HG03571 (cell line): Measurements from ENCODE around the gene MORC2.

Experiments
- ATAC-seq: cut with Tn5 transposase; IDR thresholded peaks from one replicate; pipeline ENCODE4 v1.9.1; 2021; ENCODE audit not compliant: unreplicated experiment

Gene MORC2

DNA sequence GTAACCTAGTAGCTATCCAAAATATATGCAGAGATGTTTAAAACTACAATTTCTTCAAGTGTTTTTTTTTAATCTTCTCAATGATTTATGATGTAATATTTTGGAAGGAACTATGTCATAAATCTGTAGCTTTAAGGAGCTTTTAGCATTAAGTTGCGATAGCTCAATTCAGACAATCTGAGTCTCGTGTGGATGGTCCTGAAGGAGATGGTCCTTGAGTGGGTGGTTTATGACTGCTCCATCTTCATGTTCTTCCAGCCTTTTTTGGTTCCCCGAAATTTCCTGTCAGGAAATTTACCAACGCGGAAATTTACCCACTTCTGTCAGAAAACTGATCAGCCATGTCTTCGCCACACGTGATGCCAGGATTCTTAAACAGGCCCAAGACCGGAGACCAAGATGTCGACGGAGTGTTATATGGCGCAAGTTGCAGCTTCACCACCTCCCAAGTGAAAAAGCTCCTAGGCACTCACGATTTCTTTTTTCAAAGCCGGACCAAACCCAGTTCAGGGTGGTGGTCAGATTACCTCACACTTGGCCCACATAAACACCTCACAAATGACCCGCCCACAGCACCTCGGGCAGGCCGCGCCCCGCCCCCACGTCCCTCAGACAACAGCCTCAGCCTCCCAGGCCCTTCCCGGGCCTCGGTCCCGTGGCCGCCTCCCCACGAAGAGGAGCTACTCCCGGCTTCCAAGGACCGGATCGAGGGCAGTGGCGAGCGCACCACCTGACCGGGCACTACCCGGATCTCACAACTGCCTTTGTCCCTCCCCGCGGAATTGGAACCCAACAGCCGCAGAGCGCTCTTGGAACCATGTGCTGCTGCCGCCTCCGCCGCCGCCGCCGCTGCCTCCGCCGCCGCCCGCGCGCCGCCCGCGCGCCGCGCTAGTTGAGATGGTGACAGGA is at the start of gene MORC2:
Gene MORC2 (minus strand): TSS at position 760 of the 909 bp plus-strand sequence. CDS start 885 bp downstream, outside the sequence.
- no peak for ATAC-seq

DNA sequence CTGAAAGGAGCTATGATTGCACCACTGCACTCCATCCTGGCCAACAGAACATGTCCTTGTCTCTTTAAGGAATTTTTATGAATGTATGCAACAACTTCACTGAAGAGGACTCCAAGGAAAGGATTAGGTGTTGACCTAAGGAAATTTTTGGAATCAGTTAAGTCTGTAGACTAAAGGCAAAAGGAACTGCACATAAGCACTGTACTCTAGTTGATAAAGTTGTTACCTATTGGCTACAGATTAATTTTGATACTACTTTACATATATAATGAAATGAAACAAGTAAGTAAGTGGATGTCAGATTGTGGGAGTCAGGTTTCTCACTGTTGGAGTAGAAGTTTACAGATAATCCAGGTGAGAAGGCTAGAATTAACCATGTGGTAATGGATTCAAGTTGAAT is 37.0 kb upstream of the MORC2 start:
- ATAC-seq: no peak

- no peak for ATAC-seq
Measured at GRCh38 chr22:31001124-31001770, 32.7 kb upstream of the MORC2 start.

- ATAC-seq: no peak
Measured at GRCh38 chr22:30998329-30998728, 29.8 kb upstream of the MORC2 start.

GRCh38 chr22:30996462-30996861 is 27.9 kb upstream of the MORC2 start:
- no peak for ATAC-seq

DNA sequence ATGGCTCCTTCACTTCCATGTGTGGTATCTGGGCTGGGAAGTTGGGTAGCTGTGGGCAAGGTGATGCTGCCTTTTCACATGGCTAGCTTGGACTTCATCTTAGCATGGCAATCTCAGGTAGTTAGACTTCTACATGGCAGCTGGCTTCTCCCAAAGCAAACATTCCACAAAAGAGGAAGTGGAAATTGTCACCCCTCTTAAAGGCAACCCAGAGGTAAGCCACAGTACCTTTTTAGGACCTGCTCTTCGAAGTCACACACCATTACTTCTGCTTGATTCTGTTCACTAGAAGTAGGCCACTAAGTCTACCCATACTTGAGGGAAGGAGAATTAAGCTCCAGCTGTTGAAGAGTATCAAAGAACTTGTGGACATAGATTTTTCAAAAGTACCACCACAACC is 26.4 kb upstream of the MORC2 start:
- no peak for ATAC-seq

DNA sequence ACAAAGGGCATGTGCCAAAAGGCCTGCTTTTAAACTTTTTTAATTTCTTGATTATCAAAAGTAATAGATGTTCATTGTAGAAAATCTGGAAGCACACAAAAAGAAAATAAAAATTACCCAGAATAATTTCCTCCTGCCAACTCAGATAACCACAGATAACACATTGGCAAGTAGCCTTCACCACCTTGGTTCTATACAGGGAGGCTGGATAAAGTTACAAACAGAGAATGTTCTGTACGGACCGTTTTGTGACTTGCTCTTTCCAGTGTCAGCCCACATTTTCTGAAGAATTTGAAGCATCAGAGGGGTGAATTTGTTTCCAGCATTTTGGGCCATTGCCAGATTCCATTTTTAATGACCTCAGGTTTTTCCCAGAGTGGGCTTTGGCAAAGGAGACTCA is 24.0 kb upstream of the MORC2 start:
- ATAC-seq: no peak

GRCh38 chr22:30990690-30991089 is 22.1 kb upstream of the MORC2 start:
- ATAC-seq: no peak

DNA sequence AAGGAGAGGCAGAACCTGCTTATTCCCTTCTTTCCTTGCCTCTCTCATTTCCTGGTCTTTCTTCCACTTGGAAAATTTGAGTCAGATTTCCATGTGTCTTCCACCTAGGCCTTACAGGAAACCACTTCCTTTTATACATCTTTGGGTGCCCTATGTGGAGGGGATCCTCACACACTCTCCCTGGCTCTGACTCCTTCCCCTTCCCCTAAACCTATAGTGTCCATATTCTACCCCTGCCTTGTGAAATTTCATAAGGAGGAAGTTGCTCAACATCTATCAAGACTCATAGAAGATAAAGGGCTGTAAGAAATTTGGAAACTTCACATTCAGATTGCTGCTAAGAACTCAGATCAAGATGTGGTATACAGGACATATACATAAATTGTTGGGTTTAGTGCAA is 20.9 kb upstream of the MORC2 start:
- ATAC-seq: no peak

- no peak for ATAC-seq
Measured at GRCh38 chr22:30985561-30986208, 17.1 kb upstream of the MORC2 start.

GRCh38 chr22:30984317-30984716 is 15.7 kb upstream of the MORC2 start:
- ATAC-seq: no peak

- no peak for ATAC-seq
Measured at GRCh38 chr22:30982512-30982911, 13.9 kb upstream of the MORC2 start.

DNA sequence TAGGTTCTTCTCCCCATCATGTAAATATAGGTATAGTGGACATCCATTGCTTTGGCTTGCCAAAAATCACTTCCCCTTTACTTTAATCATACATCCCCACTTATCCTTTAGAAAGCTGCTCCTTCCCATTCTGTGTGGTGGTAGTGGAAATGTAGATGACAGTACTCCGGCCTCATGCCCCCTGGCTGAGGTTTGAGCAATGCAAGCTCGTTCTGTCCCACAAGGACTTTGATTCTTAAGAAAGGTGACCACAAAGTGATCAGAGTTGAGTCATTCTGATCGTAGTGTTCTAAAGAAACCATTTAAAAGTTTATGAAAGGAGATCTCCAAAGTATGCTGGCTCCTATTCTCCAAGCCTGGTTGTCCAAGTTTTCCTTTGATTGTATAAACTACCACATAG is 11.4 kb upstream of the MORC2 start:
- no peak for ATAC-seq

DNA sequence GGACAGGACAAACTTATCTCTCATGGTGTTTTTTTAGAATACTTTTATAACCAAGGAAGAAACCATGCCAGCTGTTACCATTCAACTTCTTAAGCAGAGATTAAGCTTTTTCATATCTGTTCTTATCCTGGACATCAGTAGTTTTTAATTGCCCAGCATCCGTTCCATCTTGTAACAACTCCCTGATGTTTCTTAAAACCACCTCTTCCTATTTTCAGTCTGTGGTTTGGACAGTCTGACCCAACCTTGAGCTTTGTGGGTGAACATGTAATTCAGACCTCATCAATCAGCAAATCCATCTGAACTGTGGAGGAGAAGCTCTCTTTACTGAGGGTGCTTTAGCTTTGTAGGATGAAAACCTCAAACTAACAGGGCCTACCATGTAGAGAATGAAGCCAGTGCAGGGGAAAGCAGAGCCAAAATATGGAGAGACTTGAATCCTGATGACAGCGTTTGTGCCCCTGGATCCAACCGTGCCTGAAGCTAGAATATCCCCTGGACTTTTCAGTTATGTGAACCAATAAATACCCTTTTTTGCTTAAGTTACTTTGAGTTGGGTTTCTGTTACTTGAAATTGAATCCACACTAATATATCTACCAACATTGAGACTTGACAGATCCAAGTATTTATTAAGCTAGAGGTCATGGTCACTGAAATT is 9.9 kb upstream of the MORC2 start:
- no peak for ATAC-seq

DNA sequence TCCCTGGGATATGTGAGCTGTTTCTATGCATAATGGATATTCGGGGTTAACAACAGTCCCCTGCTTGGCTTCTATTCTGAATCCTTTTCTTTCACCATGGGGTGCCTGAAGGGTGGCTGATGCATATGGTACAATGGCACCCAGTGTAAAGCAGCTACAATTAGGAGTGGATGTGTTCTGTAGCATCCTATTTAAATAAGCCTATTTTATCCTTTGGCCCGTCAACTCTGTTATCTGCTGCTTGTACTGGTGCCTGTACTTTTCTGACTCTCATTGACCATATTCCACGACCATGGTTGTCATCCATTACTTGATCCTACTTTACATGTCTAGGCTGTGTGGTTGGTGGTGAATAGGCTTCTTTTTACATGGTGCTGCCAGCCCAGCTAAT is 1.8 kb upstream of the MORC2 start:
- ATAC-seq: no peak

DNA sequence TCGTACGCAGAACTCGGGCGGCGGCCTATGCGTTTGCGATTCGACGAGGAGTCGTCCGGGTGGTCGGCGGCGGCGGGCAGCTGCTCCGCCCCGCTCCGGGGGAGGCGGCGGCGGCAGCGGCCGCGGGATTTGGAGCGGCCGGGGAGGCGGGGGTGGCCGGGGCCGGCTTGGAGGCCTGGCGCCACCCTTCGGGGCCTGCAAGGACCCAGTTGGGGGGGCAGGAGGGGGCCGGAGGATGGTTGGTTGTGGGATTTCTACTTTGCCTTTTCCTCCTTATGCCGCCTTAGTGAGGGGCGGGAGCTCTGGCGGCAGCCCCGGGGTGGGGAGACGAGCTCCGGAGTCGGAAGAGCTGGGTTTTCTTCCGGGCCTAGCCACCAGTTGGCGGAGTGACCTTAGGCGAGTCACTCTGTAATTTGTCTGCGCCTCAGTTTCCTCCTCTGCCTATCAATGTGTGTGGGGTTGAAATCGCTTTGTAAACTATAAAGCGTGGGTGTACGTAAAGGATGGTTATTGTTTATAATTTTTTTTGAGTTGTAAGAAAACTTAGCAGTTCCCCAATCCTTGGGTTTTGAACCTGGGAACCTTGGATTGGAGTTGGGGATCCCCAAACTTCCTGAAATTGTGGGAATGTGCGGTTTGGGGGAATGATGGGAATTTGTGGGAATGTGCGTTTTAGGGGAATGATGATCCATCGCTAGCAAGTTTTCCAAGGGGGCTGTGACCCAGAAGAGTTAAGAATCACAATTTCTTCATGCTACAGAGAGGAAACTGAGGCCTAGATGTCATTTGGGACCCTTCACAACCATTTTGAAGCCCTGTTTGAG is 1.2 kb upstream of the MORC2 start:
- ATAC-seq: peak; percentile 40

GRCh38 chr22:30968924-30969531 is 454 bp upstream of the MORC2 start, which contains the start of gene TUG1:
TSS of gene TUG1 (plus strand) at chr22:30969265.
- ATAC-seq: peak; percentile 89

GRCh38 chr22:30964858-30965257 is 3.7 kb downstream of the MORC2 start:
- no peak for ATAC-seq

- no peak for ATAC-seq
Measured at GRCh38 chr22:30955153-30955552, 13.4 kb downstream of the MORC2 start.

DNA sequence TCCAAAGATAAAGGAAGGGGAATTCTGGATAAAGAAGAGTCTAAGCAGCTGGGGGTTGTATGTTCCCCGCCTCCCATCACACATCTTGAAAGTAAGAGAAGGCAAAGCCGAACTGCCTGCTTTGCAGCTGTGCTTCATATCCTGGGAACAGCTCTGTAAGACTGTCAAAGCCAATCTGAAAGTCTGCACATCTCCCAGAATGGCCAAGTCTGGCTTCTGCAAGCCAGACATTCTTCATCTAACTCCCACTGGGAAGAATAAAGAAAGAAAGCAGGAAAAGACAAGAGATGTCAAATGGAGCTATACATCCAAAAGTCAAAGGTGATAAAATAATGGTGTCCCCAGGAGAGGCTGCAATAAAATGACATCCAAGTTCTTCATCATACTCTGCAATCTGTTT is 15.4 kb downstream of the MORC2 start:
- ATAC-seq: no peak
